DMS 273 treated with DMSO at 0.1 percent for 48 hours (cell line): Measurements from ENCODE around the gene NXNL2.

Source experiments
- DNase-seq: peaks from one replicate; lab custom pipeline; 2025; lab: John Stamatoyannopoulos, UW

Gene NXNL2

DNA sequence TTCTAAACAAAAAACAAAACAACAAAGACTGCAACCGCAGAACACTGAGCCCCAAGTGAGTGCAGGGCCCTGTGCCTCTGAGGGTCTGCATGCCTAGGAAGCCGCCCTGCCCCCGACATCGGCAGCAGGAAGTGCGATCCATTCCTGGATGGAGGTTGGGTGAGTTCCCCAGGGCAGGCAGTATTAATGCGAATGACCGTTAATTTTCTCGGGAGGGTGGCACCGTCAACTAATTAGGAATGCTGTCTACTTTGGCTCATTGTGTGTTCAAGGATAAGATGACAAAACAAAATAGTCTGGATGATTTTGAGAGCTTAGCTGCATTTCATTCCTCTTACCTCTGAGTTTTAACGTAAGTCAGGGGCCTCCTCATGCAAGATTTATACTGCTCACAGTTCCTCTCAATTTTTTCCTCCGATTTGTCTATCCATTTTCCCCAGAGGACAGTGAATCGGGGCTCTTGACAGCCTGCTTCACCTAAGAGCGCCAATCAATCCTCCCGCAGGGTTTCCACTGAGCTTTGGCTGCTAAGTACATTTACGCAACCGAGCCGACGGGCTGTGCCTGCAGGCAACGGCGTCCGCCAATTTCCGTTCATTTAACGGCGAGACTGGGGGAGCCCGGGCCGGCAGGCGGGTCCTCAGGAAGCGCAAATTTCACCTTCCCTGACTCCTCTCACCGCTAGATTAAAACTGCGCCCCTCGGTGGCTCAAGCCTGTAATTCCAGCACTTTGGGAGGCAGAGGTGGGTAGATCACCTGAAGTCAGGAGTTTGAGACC is 2.9 kb upstream of the NXNL2 start:
- peak; percentile 4 for DNase-seq

DNA sequence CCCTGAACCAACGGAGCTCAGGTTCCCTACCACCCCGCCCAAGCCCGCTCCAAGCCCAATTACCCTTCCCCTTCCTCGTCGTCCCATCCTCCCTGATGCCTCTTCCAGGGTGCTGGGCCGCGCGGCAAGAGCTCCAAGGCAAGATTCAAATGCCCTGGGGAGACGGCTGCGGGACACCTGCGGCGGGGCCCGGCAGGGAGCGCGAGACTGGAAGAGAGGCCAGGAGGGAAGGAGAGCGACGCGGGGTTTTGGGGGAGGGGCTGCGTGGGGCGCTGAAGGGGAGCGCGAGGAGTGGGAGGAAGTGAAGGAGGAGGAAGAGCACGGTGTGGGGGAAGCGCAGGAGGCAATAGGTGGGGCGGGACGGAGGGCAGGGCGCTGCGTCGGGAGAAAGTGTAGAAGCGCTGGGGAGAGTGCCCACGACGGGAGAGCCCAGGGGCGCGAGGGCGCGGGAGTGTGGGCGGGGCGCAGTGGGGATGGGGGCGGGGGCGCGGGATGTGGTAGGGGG is 975 bp upstream of the NXNL2 start:
- DNase-seq = no peak

DNA sequence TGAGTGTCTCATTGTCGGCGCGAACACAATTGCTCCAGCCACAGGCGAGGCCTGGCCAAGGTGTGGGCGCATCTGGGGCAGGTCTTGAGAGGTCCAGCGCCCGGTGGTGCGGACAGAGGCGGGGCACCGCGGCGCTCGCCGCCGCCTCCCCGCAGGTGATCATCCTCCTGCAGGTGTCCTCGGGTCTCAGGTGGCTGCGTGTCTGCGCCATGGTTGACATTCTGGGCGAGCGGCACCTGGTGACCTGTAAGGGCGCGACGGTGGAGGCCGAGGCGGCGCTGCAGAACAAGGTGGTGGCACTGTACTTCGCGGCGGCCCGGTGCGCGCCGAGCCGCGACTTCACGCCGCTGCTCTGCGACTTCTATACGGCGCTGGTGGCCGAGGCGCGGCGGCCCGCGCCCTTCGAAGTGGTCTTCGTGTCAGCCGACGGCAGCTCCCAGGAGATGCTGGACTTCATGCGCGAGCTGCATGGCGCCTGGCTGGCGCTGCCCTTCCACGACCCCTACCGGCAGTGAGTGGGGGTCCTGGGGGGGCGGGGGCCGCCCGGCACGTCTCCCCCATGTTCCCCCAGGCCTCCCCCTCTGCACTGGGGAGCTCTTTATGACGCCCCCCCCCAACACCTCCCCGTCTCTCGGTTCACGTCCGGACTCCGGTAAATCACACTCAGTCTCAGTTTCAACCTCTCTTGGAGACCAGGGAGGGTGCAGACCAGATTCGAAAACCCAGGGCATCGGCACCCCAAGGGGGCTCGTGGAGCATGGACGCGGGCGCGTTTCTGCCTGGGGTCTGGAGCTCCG is 446 bp downstream of the NXNL2 start:
- no peak for DNase-seq

DNA sequence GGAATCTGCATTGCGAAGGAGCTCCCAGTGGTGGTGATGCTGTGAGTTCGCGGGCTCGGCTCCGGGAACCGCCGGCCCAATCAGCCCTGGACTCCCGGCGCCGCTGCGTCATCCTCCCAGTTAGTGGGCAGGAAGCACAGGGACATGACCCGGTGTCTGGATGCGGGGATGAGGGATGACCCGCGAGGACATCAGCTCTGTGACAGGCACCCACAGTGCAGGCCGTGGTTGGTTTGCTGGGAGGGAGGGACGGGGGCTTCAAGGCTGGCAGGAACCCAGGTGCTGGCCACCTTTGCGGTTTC is 996 bp downstream of the NXNL2 start:
- no peak for DNase-seq

DNA sequence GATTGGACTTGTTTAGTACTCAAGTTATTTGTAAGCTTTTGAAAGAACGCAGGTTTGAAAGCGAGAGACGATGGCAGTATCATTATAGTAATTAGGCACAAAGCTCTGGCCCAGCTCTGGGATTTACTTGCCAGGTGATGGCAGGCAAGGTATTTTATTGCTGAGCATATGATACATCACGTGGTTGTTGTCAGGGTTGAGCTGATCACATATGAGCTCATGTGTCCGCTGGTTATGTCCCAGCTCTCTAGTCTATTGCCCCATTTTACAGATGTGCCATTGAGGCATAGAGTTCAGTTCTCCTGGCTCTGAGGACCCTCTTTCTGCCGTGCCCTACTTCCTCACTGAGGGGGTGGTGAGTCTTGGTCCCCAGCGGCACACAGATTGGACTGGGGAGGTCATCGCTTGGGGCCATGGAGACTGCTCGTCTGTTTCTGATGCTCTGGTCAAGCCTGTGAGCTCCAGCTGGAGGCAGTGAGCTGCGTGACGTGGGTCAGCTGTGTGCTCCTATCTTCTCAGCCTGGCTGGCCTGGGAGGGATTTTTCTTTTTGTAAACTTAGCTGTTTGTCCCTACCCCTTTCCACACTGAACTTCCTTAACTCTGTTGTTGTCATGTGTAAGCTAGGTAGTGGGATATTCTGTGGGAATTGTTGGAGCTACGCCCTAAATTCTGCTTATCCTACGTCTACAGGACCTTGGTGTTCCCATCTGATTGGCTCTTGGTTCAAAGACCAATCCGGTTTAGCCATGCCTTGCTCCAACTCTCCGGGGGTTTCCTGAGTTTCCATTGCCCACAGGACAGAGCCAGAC is 2.2 kb downstream of the NXNL2 start:
- no peak for DNase-seq

DNA sequence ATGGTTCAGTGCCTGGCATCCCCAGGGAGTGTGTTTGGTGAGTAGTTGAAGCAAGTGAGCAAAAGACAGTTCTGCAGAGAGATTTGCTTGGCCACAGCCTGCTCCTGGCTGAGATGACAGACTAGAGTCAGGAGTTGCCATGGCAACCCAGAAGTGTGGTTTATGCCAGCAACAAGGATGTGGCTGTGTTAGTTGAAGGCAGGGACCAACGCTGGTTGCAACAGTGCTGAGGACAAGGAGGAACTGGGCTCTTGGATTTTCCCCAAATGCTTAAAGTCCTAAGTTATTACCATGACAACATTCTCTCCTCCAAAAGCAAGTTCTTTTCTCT is 2.7 kb downstream of the NXNL2 start:
- DNase-seq = peak; percentile 39

DNA sequence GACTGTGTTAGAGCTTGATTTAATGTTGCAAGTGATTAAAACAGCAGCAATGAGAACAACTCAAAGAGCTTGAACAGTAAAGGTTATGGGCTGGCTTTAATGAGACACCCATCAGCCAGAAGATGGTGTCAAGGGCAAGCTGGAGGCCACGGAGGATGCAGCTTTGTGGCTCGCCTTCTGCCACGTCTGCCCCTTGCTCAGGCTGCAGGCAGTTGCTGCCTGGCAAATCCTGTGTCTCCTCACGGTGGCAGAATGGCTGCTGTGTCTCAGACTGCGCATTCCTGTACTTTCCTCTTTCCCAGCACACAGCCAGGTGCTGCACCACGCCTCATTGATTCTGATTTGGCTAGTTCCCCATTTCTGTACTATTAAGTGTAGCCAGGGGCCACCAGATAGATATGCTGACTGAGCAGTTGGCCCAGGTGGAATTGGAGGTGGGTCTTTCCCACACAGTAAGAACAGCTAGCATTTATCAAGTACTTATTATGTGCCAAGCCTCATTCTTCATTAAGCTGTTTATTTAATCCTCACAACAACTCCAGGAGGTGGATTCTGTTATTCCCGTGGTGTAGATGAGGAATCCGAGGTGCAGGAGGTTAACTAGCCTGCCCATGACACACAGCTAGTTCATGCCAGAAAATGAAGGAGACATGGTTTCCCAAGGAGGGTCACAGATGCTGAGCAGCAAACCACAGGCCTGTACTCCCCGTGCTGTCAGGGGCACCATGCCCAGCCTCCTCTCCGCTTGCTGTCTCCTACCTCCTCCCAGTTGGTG is 3.5 kb downstream of the NXNL2 start:
- no peak for DNase-seq

DNA sequence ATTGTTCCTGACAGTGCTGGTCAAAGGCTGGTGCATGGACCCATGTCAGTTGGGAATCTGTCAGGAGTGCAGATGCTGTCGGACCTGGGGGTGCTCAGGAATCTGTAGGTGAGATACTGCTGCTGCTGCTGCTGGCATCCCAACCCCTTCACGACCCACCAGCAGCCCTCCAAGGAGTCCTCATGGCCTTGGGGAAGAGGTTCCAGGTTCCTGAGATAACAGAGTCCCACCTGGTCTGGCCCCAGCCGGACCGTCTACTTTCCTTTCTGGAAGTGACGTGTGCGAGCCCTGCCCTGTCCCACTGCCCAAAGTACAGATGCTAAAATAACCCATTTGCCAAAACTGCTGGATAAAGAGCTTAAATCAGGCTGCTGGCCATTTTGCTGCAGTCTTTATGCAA is 4.3 kb downstream of the NXNL2 start:
- no peak for DNase-seq

DNA sequence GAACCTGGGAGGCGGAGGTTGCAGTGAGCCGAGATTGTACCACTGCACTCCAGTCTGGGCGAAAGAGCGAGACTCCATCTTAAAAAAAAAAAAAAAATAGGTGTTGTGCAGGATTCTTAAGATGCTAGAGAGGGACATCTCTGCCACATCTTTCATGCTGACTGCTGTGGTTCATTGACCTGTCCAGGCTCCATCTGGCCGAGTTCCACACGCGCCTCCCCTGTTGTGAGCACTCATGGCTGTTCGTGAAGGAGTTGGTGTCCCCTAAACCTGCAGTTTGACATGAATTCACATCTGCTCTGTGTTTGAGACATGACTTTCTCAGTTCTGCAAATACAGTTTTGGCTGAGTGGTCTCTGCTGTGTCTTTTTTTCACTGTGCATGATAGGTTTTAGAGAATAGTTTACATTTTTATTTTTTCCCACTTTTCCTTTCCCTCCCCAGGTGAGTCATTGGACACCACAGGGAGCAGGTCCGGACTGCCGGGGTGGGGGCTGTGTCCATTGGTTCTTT is 5.3 kb downstream of the NXNL2 start:
- DNase-seq = no peak

DNA sequence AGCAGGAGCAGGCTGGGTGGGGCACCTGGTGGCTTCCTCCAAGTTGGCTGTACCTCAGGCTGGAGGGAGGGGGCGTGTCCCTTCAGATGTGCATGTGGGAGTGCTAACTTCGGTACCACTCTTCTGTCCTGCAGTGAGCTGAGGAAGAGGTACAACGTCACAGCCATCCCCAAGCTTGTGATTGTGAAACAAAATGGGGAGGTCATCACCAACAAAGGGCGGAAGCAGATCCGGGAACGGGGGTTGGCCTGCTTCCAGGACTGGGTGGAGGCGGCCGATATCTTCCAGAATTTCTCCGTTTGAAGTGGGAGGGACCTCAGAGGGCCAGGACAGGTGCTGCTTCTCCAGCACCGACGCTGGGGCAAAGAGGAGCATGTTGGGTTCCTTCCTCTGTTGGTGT is 9.3 kb downstream of the NXNL2 start:
- DNase-seq = no peak

DNA sequence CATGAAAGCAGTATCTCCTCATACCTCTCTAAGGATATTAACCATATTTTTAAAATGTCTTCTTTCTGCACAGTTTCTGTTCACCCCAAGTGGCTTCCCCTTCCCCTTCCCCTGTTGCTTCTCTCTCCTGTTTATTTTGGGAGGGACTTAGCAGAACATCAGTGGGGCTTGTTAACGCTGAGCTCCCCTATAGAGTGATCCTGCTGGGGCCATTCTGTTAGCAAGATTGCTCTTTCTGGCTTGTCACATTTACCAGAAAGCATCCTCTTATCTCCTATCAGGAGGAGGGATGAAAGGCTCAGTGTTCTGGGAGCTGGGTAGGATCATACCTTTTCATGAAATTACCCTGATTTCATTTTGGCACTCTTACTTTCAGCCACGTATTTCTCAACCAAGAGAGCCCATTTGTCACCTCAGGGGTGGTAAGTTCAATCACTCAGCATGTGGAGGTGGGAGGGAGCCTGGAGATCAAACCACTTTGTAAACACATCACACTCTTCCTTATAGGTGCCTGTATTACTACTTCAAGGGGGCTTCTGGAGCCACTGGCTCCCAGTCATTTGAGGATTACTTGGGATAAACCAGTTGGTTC is 16.7 kb downstream of the NXNL2 start:
- DNase-seq = no peak

DNA sequence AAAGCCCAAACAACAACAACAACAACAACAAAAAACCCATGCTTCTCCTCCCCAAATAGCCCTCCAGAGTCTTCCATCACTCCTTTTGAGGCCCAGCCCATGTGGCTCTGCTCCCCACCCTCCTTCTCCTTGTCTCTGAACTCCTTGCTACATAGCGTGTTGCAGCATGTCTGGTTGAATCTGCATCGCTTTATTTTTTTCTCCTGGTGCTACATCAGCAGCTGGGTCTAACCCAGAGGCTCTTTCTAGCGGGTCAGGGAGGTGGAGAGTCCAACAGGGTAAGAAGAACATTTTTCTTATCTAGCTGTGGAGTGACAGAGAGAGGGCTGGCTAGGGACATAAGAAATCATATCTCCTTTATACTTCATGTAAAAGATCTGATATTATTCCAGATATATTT is 18.4 kb downstream of the NXNL2 start:
- DNase-seq = no peak

DNA sequence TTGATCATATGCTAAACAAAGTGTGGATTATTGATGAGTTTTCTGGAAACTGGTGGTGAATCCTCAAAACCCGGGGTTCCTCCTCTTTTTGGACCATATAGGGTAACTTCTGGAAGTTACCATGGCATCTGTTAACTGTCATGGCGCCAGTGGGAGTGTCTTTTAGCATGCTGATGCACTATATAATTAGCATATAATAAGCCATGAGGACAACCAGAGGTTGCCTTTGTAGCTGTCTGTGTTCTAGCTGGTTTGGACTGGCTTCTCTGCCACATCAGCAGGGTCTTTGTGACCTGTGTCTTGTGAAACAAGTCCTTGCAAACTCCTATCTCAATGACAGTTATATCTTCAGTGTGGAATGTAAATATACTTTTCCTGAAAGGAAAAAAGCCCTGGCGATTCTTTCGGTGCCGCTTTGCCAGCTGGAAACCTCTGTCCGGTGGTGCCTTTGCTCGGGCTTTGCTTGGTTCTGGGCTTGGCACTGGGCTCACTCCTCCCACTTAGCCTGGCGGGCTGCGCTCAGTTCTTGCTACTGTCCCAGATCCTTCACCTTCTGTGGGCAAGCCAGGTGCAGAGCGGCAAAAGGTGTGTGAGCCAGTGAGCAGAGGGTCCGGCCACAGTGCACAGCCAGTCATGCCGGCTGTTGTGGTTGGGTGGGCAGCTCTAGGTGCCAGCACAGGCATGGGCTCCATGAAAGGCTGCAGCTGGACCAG is 20.4 kb downstream of the NXNL2 start:
- DNase-seq = no peak

DNA sequence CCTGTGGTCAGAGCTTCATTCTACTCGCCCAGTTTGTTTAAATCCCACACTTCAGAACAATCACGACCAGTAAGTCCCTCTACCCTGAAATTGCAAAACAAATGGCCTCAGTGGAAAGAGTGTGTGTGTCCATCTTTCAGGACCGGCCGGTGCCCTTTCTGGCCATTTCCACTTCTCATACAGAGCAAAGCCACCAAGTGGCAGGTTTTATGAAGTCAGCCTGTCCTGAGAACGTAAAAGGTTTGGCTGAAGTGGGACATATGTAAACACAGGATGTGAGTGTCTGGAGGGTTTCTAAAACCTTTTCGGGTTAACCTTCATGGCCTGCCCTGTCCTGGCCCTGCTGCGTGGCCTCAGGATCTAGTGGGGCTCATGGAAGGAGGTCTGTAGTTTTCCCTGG is 24.7 kb downstream of the NXNL2 start:
- no peak for DNase-seq

DNA sequence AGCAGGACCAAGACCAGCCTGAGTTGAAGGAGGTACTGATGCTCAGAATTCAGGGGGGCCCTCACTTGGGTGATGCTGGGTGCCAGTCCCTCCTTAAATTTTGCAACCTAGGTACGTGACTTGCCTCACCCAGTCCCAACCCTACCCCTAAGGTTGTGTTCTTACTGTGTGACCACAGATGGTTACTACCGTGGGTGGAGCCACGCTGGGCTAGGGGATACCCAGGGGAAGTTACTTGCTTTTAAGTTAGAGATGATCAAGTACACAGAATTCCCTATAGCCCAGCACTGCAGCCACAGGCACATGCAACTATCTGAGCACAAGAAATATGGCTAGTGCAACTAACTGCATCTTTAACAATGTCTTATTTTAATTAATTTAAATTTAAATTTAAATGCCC is 32.9 kb downstream of the NXNL2 start:
- DNase-seq = no peak

DNA sequence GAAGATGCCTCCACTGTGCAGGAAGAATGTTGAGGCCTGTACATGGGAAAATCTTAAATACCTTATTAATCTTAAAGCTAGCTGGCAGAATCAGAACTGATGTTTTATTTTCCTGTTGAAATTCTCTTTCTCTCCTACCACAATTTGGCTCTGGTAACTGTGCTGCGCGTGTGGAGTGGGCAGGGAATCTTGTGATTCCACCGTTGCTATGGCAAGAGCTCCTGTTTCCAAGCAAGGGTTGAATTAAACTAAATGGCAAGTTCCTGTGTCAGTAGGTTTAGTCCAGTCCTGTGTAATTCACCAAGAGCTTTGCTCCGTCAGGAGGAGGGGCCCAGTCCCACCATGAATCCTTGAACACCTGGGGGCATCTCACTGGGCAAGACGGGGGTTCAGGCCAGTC is 36.4 kb downstream of the NXNL2 start:
- no peak for DNase-seq

DNA sequence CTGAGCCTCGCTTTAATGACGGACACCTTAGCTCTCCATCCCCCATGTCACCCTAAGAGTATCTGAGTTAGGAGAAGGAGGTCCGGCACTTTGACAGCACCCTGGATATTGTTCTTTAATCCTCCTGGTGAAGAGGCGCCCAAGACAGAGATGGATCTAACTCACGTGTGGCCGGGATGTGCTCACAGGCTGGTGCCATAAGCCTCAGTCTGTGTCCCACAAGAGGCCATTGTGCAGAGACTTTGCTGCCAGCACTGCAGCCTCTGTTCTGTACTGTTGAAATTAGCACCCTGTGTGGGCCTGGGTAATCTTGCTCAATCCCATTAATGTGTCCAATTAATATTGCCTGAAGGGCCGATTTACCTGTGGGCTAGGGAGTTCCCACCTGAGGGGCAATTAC is 37.7 kb downstream of the NXNL2 start:
- DNase-seq = no peak

DNA sequence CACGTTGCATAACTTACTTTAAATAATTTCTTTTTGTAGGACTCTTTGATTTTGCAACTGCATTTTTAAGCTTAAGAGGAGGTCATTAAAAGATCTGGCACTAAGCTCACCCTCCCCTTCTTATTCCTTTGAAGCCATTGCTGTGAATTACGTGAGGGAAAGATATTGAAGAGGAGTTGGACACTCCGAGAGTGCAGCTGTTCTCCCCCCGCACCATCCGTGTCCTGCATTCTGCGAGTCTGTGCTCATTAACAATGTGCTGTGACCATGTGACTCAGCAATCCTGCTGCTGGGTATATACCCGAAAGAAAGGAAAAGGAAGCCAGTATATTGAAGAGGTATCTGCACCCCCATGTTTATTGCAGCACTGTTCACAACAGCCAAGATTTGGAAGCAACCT is 40.0 kb downstream of the NXNL2 start:
- DNase-seq = no peak

DNA sequence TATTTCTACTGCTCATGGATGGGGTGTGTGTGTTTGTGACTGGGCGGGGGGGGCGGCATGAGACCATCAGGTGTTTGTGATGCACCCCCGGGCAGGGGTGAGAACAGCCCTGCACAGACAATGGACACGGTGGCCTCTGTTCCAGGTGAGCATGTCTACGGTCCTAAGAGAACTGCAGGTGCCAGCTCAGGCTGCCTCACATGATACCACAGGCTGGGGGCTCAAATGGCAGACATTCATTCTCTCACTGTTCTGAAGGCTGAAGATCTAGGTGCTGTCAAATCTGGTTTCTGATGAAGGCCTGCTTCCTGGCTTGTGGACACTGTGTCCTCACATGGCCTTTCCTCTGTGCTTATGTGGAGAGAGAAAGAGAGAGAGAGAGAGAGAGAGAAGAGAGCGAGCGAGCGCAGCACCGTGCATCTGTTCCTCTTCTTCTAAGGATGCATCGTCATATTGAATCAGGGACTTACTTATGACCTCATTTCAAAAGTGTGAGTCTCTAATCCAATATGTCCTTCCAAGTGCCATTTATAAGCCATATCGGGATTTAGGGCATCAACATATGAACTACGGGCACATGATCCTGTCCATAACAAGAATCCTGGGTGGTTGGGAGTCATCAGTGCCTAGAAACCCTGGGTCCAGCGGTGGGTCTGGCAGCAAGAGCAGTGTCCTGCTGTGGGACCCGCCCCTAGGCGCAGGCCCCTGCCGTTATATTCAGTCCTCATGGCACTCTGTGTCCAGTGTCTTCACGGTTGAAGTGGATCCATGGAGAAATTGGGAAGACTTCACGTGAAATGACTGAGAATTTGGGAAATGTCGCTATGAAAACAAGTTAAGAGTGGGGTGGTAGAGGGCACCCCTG is 42.5 kb downstream of the NXNL2 start:
- DNase-seq = no peak
